Adrenal gland (tissue), 12 donors: ENCODE measurements around the gene CSK. TPM values are rescaled to one million over a fixed set of nuclear protein-coding genes. Genes with fewer than 3 reads are reported as not detected.

ENCODE experiments used
- DNase-seq, 7 donors: peaks; one replicate each; pipeline ENCODE4 v3.0.0-alpha.2; 2019 to 2020
- H3K27ac ChIP-seq, 5 donors: fragments of 200-600 bp; sonication (generic) in 4 of 5; 1 replicate in 3 of 5; 2 replicates in 2 of 5; pipeline versions ENCODE4 v1.5.1 to v1.8.0; 2016 to 2020; ENCODE audit warnings: mild to moderate bottlenecking in 1 of 5
- H3K27me3 ChIP-seq: fragments of 200-600 bp; 2 replicates; pipeline ENCODE4 v1.8.0; 2021
- H3K36me3 ChIP-seq, 2 donors: fragments of 200-600 bp; replicated peaks in 1 of 2; 1 replicate in 1 of 2; 2 replicates in 1 of 2; pipeline versions ENCODE4 v1.5.1 to v1.8.0; 2018 to 2022
- H3K4me1 ChIP-seq, 2 donors: fragments of 200-600 bp; replicated peaks in 1 of 2; 1 replicate in 1 of 2; 2 replicates in 1 of 2; pipeline versions ENCODE4 v1.5.1 to v1.8.0; 2018 to 2021
- H3K4me3 ChIP-seq, 4 donors: fragments of 200-600 bp; sonication (generic) in 3 of 4; one replicate each; pipeline ENCODE4 v1.5.1; 2016 to 2018
- H3K9me3 ChIP-seq, 3 donors: fragments of 200-600 bp; sonication (generic) in 1 of 3; replicated peaks in 1 of 3; 1 replicate in 2 of 3; 2 replicates in 1 of 3; pipeline versions ENCODE4 v1.5.1 to v1.8.0; 2016 to 2021
- POLR2A ChIP-seq, 2 donors: fragments of 450-650 bp; IDR thresholded peaks; one replicate each; pipeline ENCODE4 v1.6.1; 2017; ENCODE audit warnings: antibody characterized with exemption in 2 of 2, mild to moderate bottlenecking in 2 of 2, moderate library complexity in 1 of 2
- WGBS, 4 donors: extraction: QIAGEN DNeasy Blood & Tissue Kit in 2 of 4; methylation state at CpG; one replicate each; pipeline versions ENCODE4 v1.1.5 to v1.1.7; 2013 to 2017; 5-methylcytosine and 5-hydroxymethylcytosine counted together
- intact Hi-C, 2 donors: fragments of 100-400 bp; cut with DNase I; formaldehyde crosslinking; loops; one replicate each; pipeline versions ENCODE4 v1.14.1 to v1.15.0; 2022 to 2023
- polyA plus RNA-seq, 3 donors: library from polyadenylated mRNA; stranded (reverse); fragments of 200-250 nt in 2 of 3; fragments of 350-450 nt in 1 of 3; fragmentation: Illumina TruSeq in 1 of 3; extraction: RNeasy Lipid Tissue Mini Kit (QIAGEN cat#74804) in 1 of 3; gene quantifications; one replicate each; pipeline ENCODE4 v1.2.3, GENCODE V29; 2013 to 2014
- total RNA-seq, 9 donors: library from RNA; depleted of rRNA in 4 of 9; stranded (reverse); fragments of >200 nt in 4 of 9; fragments of 120-200 nt in 1 of 9; fragmentation: NEBNext Ultra II Directional in 1 of 9; extraction: Animal tissue kit (Norgen Biotek cat#: 25700) in 1 of 9; gene quantifications; one replicate each; pipeline versions ENCODE4 v1.1.0 to v1.2.4, GENCODE V29; 2013 to 2023
- TF ChIP-seq, protein P1 (sequence below), 6 experiments: fragments of 450-650 bp in 4 of 6; fragments of 200-600 bp in 2 of 6; sonication (generic) in 1 of 6; IDR thresholded peaks; 1 replicate in 5 of 6; 2 replicates in 1 of 6; pipeline versions ENCODE4 v1.5.1 to v1.8.0; 2016 to 2021; ENCODE audit warnings: antibody characterized with exemption in 6 of 6, mild to moderate bottlenecking in 2 of 6, moderate library complexity in 1 of 6
- donor health status: healthy with polysubstance abuse.
- donor health status: Bipolar disorder and iron deficiency.
- donor health status: DM: yes; HTN: yes; CAD: no.
- donor health status: DM: no; HTN: no; CAD: no.
- donor health status: DM: no; HTN: no; CAD: no.
- donor health status: DM: yes; HTN: yes; CAD: no.

The CSK gene
- total and polyA plus RNA-seq, 12 donors: 10.9 to 59.4 (median 27.6) TPM

DNA sequence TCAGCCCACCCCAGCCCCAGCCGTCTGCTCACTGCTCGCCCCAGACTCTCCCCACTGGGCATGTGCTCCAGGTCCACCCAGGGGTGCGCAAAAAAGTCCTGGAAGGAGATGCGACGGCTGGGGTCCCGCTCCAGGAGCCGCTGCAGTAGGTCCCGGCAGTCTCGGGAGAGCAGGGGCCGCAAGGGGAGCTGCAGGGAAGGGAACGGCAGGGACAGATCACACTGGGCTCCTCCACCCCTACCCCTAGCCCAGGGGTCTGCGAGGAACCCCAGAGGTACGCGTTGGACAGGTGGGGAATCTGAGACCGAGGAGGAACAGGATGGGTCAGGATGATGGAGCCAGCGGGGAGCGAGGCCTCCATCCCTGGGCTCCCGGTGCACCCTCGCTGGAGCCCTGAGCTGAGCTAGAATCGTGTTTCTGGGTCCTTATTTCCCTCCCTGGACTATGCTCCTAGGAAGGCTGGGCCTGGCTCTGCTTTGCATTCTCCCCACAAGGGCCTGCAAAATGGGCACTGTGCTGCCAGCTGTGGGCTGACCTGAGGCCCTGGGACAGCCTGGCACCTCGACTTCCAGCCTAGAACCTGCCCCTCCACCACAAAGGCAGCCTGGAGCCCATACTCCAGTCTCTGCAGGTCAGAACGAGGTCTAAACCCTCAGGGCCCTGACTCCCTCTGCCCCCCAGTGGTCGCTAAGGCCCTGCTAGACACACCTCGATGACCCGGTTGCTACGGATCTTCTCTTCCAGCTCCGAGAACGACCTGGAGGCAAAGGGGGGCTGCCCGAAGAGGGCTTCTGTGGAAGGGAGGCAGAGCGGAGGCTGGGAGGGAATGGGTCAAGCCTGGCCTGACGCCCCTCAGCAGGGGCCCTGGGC lies 57.9 kb downstream of the CSK start:
- WGBS, 4 donors: 85 to 90% (median 86%) methylated on average over 18 to 31 of the region's 31 CpGs
- Histone ChIP-seq H3K36me3 (peaks cover 0 to 7% of the 10 kb centered on the region in 2 donors), H3K9me3 (no peaks in the 10 kb centered on the region), H3K27ac (no peak overlapping the region), H3K27me3 (no peaks in the 10 kb centered on the region), H3K4me3 (no peak overlapping the region), H3K4me1 (peaks cover 18 to 29% of the 10 kb centered on the region in 2 donors)
- intact Hi-C loops: loop anchor here (5.0 to 10.0 kb wide), 3 partner anchors 55 to 67 kb away; partner anchors contain the start of gene MPI (in 1 of the 2)
- TF ChIP-seq, protein P1, sequence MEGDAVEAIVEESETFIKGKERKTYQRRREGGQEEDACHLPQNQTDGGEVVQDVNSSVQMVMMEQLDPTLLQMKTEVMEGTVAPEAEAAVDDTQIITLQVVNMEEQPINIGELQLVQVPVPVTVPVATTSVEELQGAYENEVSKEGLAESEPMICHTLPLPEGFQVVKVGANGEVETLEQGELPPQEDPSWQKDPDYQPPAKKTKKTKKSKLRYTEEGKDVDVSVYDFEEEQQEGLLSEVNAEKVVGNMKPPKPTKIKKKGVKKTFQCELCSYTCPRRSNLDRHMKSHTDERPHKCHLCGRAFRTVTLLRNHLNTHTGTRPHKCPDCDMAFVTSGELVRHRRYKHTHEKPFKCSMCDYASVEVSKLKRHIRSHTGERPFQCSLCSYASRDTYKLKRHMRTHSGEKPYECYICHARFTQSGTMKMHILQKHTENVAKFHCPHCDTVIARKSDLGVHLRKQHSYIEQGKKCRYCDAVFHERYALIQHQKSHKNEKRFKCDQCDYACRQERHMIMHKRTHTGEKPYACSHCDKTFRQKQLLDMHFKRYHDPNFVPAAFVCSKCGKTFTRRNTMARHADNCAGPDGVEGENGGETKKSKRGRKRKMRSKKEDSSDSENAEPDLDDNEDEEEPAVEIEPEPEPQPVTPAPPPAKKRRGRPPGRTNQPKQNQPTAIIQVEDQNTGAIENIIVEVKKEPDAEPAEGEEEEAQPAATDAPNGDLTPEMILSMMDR (IDR thresholded peaks at IDR 0.05): no peak
- TF ChIP-seq POLR2A (IDR thresholded peaks at IDR 0.05): no peak
- no peak for DNase-seq

DNA sequence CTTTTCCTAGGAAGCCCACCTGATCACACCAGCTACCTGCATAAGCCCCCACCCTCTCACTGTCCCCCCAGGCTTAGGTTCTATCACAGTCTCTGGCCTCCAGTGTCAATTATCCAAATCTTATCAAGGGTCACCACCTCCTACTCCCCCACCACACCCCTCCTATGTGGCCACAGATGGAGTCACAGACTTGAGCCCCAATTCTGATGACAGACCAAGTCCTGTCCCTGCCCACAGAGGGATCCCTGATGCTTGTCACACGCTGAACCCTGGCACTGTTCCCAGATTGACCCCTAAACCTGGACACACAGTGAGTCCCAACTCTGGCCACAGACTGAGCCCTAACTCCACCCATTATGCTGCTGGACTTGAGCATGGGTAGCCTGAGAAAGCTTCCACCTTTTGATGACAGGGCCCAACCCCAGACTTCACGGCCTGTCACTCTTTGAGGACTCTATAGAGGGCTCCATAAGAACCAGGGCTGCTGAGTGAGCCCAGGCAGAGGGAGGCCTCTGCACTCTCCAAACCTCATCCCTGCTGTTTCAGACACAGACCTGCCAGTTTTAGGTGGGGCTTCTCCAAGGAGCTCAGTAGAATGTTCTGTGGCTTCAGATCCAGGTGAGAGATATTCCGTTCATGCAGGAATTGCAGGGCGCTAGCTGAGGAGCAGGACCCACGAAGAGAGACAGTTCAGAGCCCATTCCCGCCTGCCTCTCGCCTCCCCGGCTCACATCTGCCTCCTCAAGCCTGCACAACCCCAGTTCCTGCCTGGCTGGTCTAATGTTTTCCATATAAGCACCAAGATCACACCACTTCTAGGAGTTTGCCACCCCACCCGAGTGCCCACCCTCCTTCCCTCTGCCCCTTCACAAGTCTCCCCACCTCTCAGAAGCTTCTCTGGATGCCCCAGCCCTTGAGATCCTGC lies 59.2 kb downstream of the CSK start:
- Histone ChIP-seq H3K27ac (no peak overlapping the region), H3K27me3 (no peaks in the 10 kb centered on the region), H3K9me3 (no peaks in the 10 kb centered on the region), H3K36me3 (peaks cover 0 to 20% of the 10 kb centered on the region in 2 donors), H3K4me1 (peaks cover 18 to 29% of the 10 kb centered on the region in 2 donors), H3K4me3 (no peak overlapping the region)
- 83 to 90% (median 87%) methylated on average over 8 to 9 of the region's 9 CpGs for WGBS, 4 donors
- TF ChIP-seq, protein P1 (IDR thresholded peaks at IDR 0.05): no peak
- no peak for TF ChIP-seq POLR2A (IDR thresholded peaks at IDR 0.05)
- DNase-seq: no peak
- intact Hi-C loops: loop anchor here in 1 of 2 donors (10.0 kb wide), 1 partner anchor 54 kb away; the partner anchor contains the start of gene MPI

DNA sequence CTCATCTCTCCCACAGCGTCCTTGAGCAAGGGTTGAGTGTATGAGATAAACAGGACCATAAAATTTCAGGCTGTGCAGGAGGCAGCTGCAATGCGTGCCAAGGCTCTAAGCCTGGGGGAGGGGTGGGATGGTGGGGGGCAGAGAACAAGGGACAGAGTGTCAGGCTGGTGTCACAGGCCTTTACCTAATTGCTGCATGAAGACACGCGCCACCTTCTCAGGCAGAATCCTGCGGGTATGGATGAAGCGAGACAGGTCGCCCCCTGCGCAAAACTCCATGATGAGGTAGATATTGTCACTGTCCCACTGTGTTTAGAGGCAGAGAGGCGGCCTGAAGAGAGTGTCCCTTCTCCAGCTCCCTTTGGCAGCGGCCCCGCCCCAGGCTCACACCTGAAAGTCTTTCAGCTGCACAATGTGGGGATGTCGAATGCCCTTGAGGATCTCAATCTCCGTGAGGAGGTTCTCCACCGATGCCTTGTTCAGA lies 60.1 kb downstream of the CSK start:
- Histone ChIP-seq H3K36me3 (peaks cover 0 to 21% of the 10 kb centered on the region in 2 donors), H3K9me3 (no peaks in the 10 kb centered on the region), H3K27me3 (no peaks in the 10 kb centered on the region), H3K4me1 (peaks cover 18 to 29% of the 10 kb centered on the region in 2 donors), H3K27ac (no peak overlapping the region), H3K4me3 (peak overlapping the region in 2 of 4 donors; percentile 36 to 80)
- WGBS, 4 donors: 60 to 70% (median 67%) methylated on average over 4 to 14 of the region's 14 CpGs
- TF ChIP-seq, protein P1 (IDR thresholded peaks at IDR 0.05): no peak
- TF ChIP-seq POLR2A (IDR thresholded peaks at IDR 0.05): no peak
- DNase-seq: no peak
- intact Hi-C loops: loop anchor here in 1 of 2 donors (10.0 kb wide), 1 partner anchor 53 kb away; the partner anchor contains the start of gene MPI
